ENCODE measurements around the gene BRD3OS.

DNA sequence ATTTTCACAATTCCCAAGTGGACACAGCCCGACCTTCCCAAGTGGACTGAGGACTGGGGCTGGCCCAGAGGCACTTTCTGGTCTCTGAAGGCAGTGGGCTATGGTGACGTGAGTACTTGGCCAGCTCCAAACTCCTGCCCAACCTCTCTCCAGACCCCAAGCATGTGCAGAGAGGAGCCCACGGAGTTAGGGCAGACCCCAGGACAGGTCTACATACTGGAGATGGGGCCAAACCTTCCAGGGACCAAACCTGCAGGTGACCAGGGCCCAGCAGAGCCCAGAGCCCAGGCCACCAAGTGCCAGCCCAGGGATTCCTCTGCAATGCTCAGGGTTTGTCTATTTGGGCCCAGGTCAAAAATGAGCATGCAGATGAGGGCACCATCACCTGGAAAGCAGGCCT is 27.2 kb downstream of the BRD3OS start:
- TF ChIP-seq CTCF (IDR thresholded peaks at IDR 0.05), result no peak
- TF ChIP-seq POLR2A (IDR thresholded peaks at IDR 0.05), result no peak

Data from adrenal gland (tissue), 5 donors.